Putamen (tissue), 1 donor: ENCODE measurements around the gene CDC73.
"Not testable (repeated sequence)": the region's sequence is repeated elsewhere in the genome, so short reads cannot be mapped to it uniquely, and the experiment has no call there.

Experiments
- DNase-seq: peaks from one replicate; pipeline ENCODE4 v3.0.0-alpha.2; 2016; ENCODE audit warnings: low spot score

The CDC73 gene

GRCh38 chr1:193231146-193231545 lies 109.3 kb downstream of the CDC73 start:
- DNase-seq: not testable (repeated sequence)

DNA sequence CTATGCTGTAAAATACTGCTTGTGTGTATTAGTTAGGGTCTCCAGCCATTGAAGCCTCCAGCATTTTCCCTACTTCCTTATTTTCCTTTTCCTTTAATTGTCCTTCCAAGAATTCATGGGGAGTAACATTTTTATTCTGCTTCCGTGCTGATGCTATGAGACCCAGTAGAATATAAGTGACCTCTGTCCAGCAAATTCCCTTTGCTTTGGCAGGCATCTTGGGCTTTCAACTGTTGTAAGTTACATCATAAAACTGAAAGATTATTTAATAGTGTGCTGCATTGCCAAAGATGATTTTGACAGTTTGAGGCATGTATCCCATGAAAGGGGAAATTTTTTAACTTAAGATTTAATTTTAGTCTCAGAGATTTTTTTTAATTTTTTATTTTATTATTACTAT lies 112.7 kb downstream of the CDC73 start:
- no peak for DNase-seq

DNA sequence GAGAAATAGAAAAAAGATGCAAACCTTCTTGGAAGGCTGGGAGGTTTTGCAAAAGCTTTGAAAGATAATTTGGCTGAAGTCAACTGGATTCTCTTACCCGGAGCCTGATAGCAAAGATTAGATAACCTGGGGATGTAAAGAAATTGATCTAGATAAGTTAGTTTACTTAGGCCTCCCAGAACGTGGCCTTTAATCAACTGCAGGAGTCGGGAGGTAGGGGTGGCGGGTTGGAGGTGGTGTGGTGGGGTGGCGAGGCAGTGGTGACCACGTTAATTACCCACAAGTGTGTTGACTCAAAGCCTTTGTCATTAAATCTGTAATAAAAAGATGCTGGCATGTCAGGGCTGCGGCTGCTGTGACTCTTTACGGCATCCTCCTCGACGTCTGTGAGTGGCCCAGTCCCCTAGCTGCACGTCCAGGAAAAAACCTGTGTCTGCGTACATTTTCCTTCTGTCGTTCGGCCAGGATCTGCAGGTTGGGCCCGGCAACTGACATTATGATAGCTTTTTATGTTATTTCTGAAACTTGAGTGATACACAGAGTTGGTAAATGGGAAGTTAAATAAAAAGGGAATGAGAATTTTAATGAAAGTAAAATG lies 115.6 kb downstream of the CDC73 start:
- no peak for DNase-seq

GRCh38 chr1:193240609-193241008 lies 118.8 kb downstream of the CDC73 start:
- no peak for DNase-seq

- DNase-seq: no peak
Measured at GRCh38 chr1:193241132-193241827, 119.4 kb downstream of the CDC73 start.

DNA sequence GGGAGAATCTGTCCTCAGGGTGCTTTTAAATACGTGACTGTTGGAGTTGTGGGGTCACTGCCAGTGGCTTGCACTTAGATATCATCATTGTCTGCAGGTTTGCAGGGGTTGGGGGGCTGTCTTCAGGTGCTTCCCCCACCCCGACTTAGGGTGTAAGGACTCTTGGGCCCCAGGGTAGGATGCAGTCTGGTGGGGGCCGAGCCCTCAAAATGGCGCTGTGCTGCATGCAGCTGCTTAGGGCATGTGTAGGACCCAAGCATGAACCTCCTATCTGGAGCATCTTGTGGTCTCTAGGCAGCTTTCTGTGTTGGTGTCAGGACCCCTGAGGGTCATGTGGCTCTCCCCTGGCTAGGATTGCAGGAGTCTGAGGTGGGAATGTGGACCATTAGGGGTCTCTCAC lies 120.2 kb downstream of the CDC73 start:
- DNase-seq: no peak

DNA sequence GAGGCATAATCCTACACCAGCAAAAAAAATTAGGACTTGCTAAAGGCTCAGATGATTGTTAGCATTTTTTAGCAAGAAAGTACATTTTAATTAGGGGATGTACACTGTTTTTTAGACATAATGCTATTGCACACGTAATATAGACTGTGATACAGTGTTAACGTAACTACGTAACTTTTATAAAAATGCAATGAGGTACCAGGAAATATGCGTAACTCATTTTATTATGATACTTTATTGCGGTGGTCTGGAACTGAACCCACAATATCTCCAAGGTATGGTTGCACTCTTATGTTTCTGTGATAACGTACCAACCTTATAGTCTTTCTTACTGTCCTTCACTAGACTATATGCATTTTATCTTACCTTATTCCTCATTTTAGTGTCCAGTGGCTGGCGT lies 127.4 kb downstream of the CDC73 start:
- DNase-seq: no peak

- no peak for DNase-seq
Measured at GRCh38 chr1:193251950-193252349, 130.1 kb downstream of the CDC73 start.

GRCh38 chr1:193256019-193256418 lies 134.2 kb downstream of the CDC73 start:
- DNase-seq: no peak

- DNase-seq: no peak
Measured at GRCh38 chr1:193259636-193260035, 137.8 kb downstream of the CDC73 start.

GRCh38 chr1:193260056-193260745 lies 138.4 kb downstream of the CDC73 start:
- no peak for DNase-seq

GRCh38 chr1:193260896-193261295 lies 139.1 kb downstream of the CDC73 start:
- DNase-seq: no peak

- DNase-seq: no peak
Measured at GRCh38 chr1:193262661-193263060, 140.8 kb downstream of the CDC73 start.

- no peak for DNase-seq
Measured at GRCh38 chr1:193264313-193265065, 142.7 kb downstream of the CDC73 start.

- DNase-seq: no peak
Measured at GRCh38 chr1:193265716-193266115, 143.9 kb downstream of the CDC73 start.

GRCh38 chr1:193266794-193267193 lies 145.0 kb downstream of the CDC73 start:
- DNase-seq: not testable (repeated sequence)

- no peak for DNase-seq
Measured at GRCh38 chr1:193270996-193271395, 149.2 kb downstream of the CDC73 start.

- no peak for DNase-seq
Measured at GRCh38 chr1:193275773-193276172, 153.9 kb downstream of the CDC73 start.

GRCh38 chr1:193278968-193279367 lies 157.1 kb downstream of the CDC73 start:
- no peak for DNase-seq

DNA sequence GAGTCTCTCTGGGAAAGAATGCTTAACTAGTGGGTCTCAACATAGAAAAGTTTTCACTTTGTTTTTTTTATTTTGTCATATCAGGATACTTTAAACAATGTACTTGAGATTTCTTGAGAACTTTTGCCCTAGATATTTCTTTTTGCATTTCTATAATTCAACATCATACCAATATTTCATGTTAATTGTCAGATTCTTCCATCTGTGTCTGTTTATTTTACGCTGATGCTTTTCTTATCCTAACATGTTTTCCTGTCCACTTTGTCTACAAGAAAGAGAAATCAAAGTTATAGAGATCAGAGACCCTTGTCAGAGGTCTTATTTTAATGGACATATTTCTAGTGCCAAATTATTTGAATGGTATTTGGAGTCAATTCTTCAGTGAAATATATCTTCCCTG lies 160.1 kb downstream of the CDC73 start:
- no peak for DNase-seq

DNA sequence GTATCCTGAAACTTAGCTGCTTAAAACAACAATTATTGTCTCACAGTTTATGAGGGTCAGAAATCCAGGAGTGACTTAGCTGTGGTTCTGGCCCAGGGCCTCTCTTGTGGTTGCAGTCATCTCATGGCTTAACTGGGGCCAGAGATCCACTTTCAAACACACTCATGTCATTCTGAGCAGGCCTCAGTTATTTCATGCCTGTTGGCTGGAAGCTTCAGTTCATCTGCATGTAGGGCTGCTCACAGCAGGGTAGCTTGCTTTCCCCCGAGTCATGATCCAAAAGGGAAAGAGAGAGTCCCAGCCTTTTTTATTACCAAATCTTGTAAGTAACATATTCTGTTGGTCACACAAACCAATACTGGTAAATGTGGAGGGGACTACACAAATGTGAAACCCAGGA lies 161.2 kb downstream of the CDC73 start:
- DNase-seq: no peak

- no peak for DNase-seq
Measured at GRCh38 chr1:193284219-193284618, 162.4 kb downstream of the CDC73 start.

GRCh38 chr1:193285641-193286040 lies 163.8 kb downstream of the CDC73 start:
- DNase-seq: no peak
